K562 (cell line): ENCODE measurements around the gene TEX35. TPM values are rescaled to one million over a fixed set of nuclear protein-coding genes. Genes with fewer than 3 reads are reported as not detected.

ENCODE experiments used
- ATAC-seq: fragments of 200-7000 bp; cut with Tn5 transposase; 3 replicates; pipeline ENCODE4 v1.9.1; 2020; ENCODE audit warnings: moderate library complexity
- BruUV-seq: library from RNA; stranded (reverse); fragments of 400-500 nt; replicated peaks from 2 replicates; lab custom pipeline; 2021; lab: Mats Ljungman, UMichigan
- CTCF ChIA-PET: fragments of 300-600 bp; formaldehyde crosslinking; extraction: SDS; loops from one replicate; lab custom pipeline; 2021; ENCODE audit warnings: low intra/inter-chr PET ratio; lab: Yijun Ruan, JAX
- POLR2A ChIA-PET: fragments of 300-600, 350-650 bp; sonication (Branson Sonifier 250); formaldehyde crosslinking; extraction: SDS; loops from one replicate; lab custom pipeline; 2021; ENCODE audit warnings: antibody characterized with exemption, inconsistent platforms; lab: Yijun Ruan, JAX
- DNase-seq, 4 experiments: peaks; one replicate each; pipeline versions ENCODE4 v3.0.0 to v3.0.0-alpha.2; 2011 to 2018; ENCODE audit warnings: low spot score in 3 of 4, mixed read lengths in 3 of 4; ENCODE audit errors: extremely low read depth in 1 of 4
- FAIRE-seq: peaks from 2 replicates; lab custom pipeline; 2011; peaks lifted over from hg19 to GRCh38; lab: Jason Lieb, UNC
- H2AFZ ChIP-seq: 2 replicates; pipeline ENCODE4 v1.6.0; 2011; ENCODE audit warnings: low read depth, low read length, control low read depth, inconsistent platforms
- H3K27ac ChIP-seq: fragments of 200-600 bp; 3 replicates; pipeline ENCODE4 v1.8.0; 2011; ENCODE audit warnings: low read depth, mild to moderate bottlenecking, control low read depth, inconsistent platforms, low read length, moderate library complexity, mixed read lengths; ENCODE audit errors: extremely low read depth
- H3K27me3 ChIP-seq, 2 experiments: fragments of 300-600 bp in 1 of 2; 2 replicates in 1 of 2; 3 replicates in 1 of 2; pipeline versions ENCODE4 v1.6.0 to v1.8.0; 2011; ENCODE audit warnings: inconsistent platforms in 2 of 2, low read length in 2 of 2, mild to moderate bottlenecking in 1 of 2, mixed read lengths in 1 of 2, moderate library complexity in 1 of 2; ENCODE audit not compliant: control insufficient read depth in 2 of 2, insufficient read depth in 2 of 2
- H3K36me3 ChIP-seq: fragments of 300-600 bp; 3 replicates; pipeline ENCODE4 v1.8.0; 2011; ENCODE audit warnings: mild to moderate bottlenecking, low read length, inconsistent platforms; ENCODE audit not compliant: control insufficient read depth, insufficient read depth
- H3K4me1 ChIP-seq, 2 experiments: fragments of 200-600 bp in 1 of 2; replicated peaks in 1 of 2; 2 replicates in 1 of 2; 3 replicates in 1 of 2; pipeline versions ENCODE4 v1.5.1 to v1.8.0; 2011; ENCODE audit warnings: inconsistent platforms in 2 of 2, low read length in 2 of 2, mild to moderate bottlenecking in 1 of 2, mixed read lengths in 1 of 2, moderate library complexity in 1 of 2; ENCODE audit not compliant: control insufficient read depth in 2 of 2, insufficient read depth in 2 of 2
- H3K4me2 ChIP-seq: 2 replicates; pipeline ENCODE4 v1.6.1; 2011; ENCODE audit warnings: low read length, control low read depth, inconsistent platforms, mixed read lengths; ENCODE audit not compliant: insufficient read depth
- H3K4me3 ChIP-seq: fragments of 200-600 bp; sonication (generic), shearing (Covaris generic); 2 replicates; pipeline ENCODE4 v1.5.1; 2016; ENCODE audit warnings: control low read depth, inconsistent platforms
- H3K79me2 ChIP-seq: fragments of 200-600 bp; 3 replicates; pipeline ENCODE4 v1.8.0; 2011; ENCODE audit warnings: low read length, inconsistent platforms; ENCODE audit not compliant: control insufficient read depth, insufficient read depth
- H3K9ac ChIP-seq, 2 experiments: 2 replicates each; pipeline versions ENCODE4 v1.6.0 to v1.6.1; 2011; ENCODE audit warnings: low read depth in 2 of 2, low read length in 2 of 2, control low read depth in 1 of 2, inconsistent platforms in 1 of 2, mild to moderate bottlenecking in 1 of 2, mixed read lengths in 1 of 2; ENCODE audit not compliant: insufficient read depth in 1 of 2
- H3K9me1 ChIP-seq: one replicate; pipeline ENCODE4 v1.6.0; 2011; ENCODE audit warnings: inconsistent platforms, mild to moderate bottlenecking, low read length, moderate library complexity; ENCODE audit not compliant: control insufficient read depth, insufficient read depth
- H3K9me3 ChIP-seq: replicated peaks from 2 replicates; pipeline ENCODE4 v1.5.1; 2011; ENCODE audit warnings: low read depth, low read length, inconsistent platforms; ENCODE audit not compliant: control insufficient read depth, insufficient read depth
- H4K20me1 ChIP-seq: replicated peaks from 2 replicates; pipeline ENCODE4 v1.6.1; 2011; ENCODE audit warnings: low read length, inconsistent platforms, mixed read lengths; ENCODE audit not compliant: control insufficient read depth, insufficient read depth
- FOSL1 ChIP-seq: fragments of 200-800 bp; sonication (Bioruptor generic); conservative IDR thresholded peaks from 2 replicates; pipeline ENCODE4 v1.6.1; 2016; ENCODE audit warnings: missing genetic modification characterization, missing compliant biosample characterization
- GATA2 ChIP-seq: sonication (generic); formaldehyde crosslinking; IDR thresholded peaks from 2 replicates; pipeline ENCODE4 v1.4.0; 2020; ENCODE audit warnings: mild to moderate bottlenecking, missing genetic modification reagents
- HDAC6 ChIP-seq: IDR thresholded peaks from 2 replicates; pipeline ENCODE4 v1.6.1; 2012; ENCODE audit warnings: low read depth, mild to moderate bottlenecking, control low read depth, inconsistent platforms, low read length, moderate library complexity
- HNRNPUL1 ChIP-seq: fragments of 200-400 bp; formaldehyde crosslinking; IDR thresholded peaks from 2 replicates; pipeline ENCODE4 v1.6.1; 2017; ENCODE audit warnings: low read length
- NR3C1 ChIP-seq: sonication (generic); formaldehyde crosslinking; IDR thresholded peaks from 2 replicates; pipeline ENCODE4 v1.8.1; 2022; ENCODE audit warnings: missing genetic modification reagents
- TCF3 ChIP-seq: sonication (generic); formaldehyde crosslinking; IDR thresholded peaks from 2 replicates; pipeline ENCODE4 v1.4.0; 2020; ENCODE audit warnings: mild to moderate bottlenecking, missing genetic modification reagents
- ZNF263 ChIP-seq: sonication (generic); formaldehyde crosslinking; IDR thresholded peaks from 2 replicates; pipeline ENCODE4 v1.8.0; 2022; ENCODE audit warnings: mild to moderate bottlenecking, missing genetic modification reagents, borderline replicate concordance
- WGBS: fragments of 100-300 bp; shearing (Covaris generic); methylation state at CpG from one replicate; pipeline ENCODE4 v1.1.6; 2016; ENCODE audit warnings: low coverage, mixed read lengths; ENCODE audit not compliant: insufficient coverage; ENCODE audit errors: missing lambda C conversion rate; 5-methylcytosine and 5-hydroxymethylcytosine counted together
- in situ Hi-C: fragments of 300-500 bp; cut with MboI; formaldehyde crosslinking; loops from 4 replicates; pipeline ENCODE4 v1.15.0; 2018; ENCODE audit warnings: inconsistent platforms, mixed read lengths
- intact Hi-C: fragments of 100-400 bp; cut with micrococcal nuclease; formaldehyde crosslinking; loops from 2 replicates; pipeline ENCODE4 v1.14.2; 2022
- polyA plus RNA-seq, 8 experiments: library from polyadenylated mRNA; depleted of rRNA in 4 of 8; stranded (reverse) in 5 of 8; unstranded in 3 of 8; fragments of >200 nt; fragmentation: Nextera tagmentation in 2 of 8; fragmentation: Illumina TruSeq in 1 of 8; extraction: Ambion mirVana in 2 of 8; extraction: Trizol in 1 of 8; gene quantifications; 2 replicates each; pipeline versions ENCODE4 v1.2.1 to v1.2.3, GENCODE V29; 2011 to 2014; ENCODE audit warnings: inconsistent platforms in 1 of 8, missing spikeins in 1 of 8
- total RNA-seq, 7 experiments: library from RNA; depleted of rRNA in 6 of 7; stranded (reverse); fragments of >200 nt in 6 of 7; fragmentation: Illumina TruSeq in 2 of 7; extraction: Trizol in 2 of 7; gene quantifications; 2 replicates each; pipeline versions ENCODE4 v1.2.1 to v1.2.3, GENCODE V29; 2011 to 2021; ENCODE audit warnings: low replicate concordance in 1 of 7

Gene TEX35
- total and polyA plus RNA-seq, 9 of the 15 experiments (the other 6 are each of a cell fraction or from before 2014, with no cell fraction given) = not detected

GRCh38 chr1:178536329-178536728 lies 23.4 kb downstream of the TEX35 start:
- H3K27me3 ChIP-seq = peaks cover 23 to 64% of the 10 kb centered on the region in 2 experiments
- ChIA-PET POLR2A (interaction anchor here (0.6 to 0.9 kb wide), 3 partner anchors 10 to 1279 kb away, joined by 3 read pairs; no protein-coding TSS in a partner anchor), CTCF (no interaction called here)
- DNase-seq = no peak
- FAIRE-seq = no peak
- H3K9me1 ChIP-seq = peaks cover 5% of the 10 kb centered on the region
- intact Hi-C loops = no loop called here
- no peak overlapping the region for H3K4me2 ChIP-seq
- no peaks in the 10 kb centered on the region; the same call in 1 of the 2 replicates for H4K20me1 ChIP-seq
- no TSS peak for BruUV-seq
- H3K4me3 ChIP-seq = no peak overlapping the region
- no peak for TF ChIP-seq HDAC6
- TF ChIP-seq ZNF263 (CRISPR knock-in tag) = no peak
- no peak for TF ChIP-seq NR3C1 (CRISPR knock-in tag)
- no peak for TF ChIP-seq GATA2 (CRISPR knock-in tag)
- TF ChIP-seq HNRNPUL1 = no peak
- no peaks in the 10 kb centered on the region for H3K9me3 ChIP-seq
- no peak overlapping the region for H3K27ac ChIP-seq
- no peaks in the 10 kb centered on the region for H3K79me2 ChIP-seq
- 1% methylated on average over 5 of the region's 5 CpGs for WGBS
- H3K9ac ChIP-seq = no peak overlapping the region
- H3K4me1 ChIP-seq = no peaks in the 10 kb centered on the region; a peak in 1 of 5 replicates
- in situ Hi-C loops = loop anchor here (10.0 to 25.0 kb wide), 2 partner anchors 468 to 826 kb away; partner anchors contain the start of gene AXDND1
- no peak overlapping the region for H2AFZ ChIP-seq
- ATAC-seq = no peak
- H3K36me3 ChIP-seq = no peaks in the 10 kb centered on the region

DNA sequence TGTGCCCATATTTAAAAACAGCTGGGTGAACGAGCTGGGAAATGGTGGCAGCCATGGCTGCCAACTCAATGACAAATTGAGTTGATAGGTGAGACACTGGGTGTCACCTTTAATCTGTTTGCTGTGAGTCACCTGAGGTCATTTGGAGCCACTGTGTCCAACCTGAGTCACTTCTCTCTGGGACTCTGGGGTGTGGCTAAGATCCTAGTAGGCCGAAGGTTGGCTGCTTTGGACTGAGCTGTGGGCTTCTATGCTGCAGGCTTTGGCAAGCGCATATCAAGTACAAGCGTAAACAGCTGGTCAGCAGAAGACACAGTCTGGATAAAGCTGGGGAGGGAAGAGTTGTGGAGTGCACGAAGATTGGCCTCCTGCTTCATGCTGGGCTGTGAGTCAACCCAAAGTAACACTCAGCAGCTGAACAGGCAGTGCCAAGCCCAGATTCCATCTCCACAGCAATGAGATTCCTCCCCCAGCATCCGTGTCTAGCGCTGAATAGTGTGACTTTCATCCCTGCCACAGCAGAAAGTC lies 24.0 kb downstream of the TEX35 start:
- H3K27me3 ChIP-seq = peaks cover 23 to 59% of the 10 kb centered on the region in 2 experiments
- H3K9me3 ChIP-seq = no peaks in the 10 kb centered on the region
- WGBS = 2% methylated on average over 7 of the region's 7 CpGs
- in situ Hi-C loops (loop anchor here (10.0 to 25.0 kb wide), 2 partner anchors 468 to 825 kb away; partner anchors contain the start of gene AXDND1), intact Hi-C loops (no loop called here)
- H3K27ac ChIP-seq = no peak overlapping the region
- CTCF ChIA-PET = no interaction called here
- H3K9ac ChIP-seq = no peak overlapping the region
- no peaks in the 10 kb centered on the region for H3K36me3 ChIP-seq
- no peak for DNase-seq
- H2AFZ ChIP-seq = no peak overlapping the region
- no peaks in the 10 kb centered on the region; the same call in 1 of the 2 replicates for H4K20me1 ChIP-seq
- BruUV-seq = no TSS peak
- H3K4me3 ChIP-seq = no peak overlapping the region
- peaks cover 0 to 3% of the 10 kb centered on the region in 2 experiments; a peak in 3 of 5 replicates for H3K4me1 ChIP-seq
- no peak for TF ChIP-seq TCF3 (CRISPR knock-in tag)
- TF ChIP-seq FOSL1 (tag) = 0 out of 2 replicates have a peak, but pooled peaks have one; percentile 36
- no peaks in the 10 kb centered on the region for H3K79me2 ChIP-seq
- H3K4me2 ChIP-seq = no peak overlapping the region
- no peak for FAIRE-seq
- H3K9me1 ChIP-seq = peaks cover 5% of the 10 kb centered on the region
- POLR2A ChIA-PET = interaction anchor here (0.6 to 0.9 kb wide), 5 partner anchors 9 to 1278 kb away, joined by 3 to 4 read pairs (median 3); no protein-coding TSS in a partner anchor
- ATAC-seq = no peak
